Erythroblast (primary cell): ENCODE results near the gene SUSD6.

ENCODE experiments used
- GATA1 ChIP-seq: IDR thresholded peaks from 2 replicates; pipeline ENCODE4 v1.6.1; 2011; ENCODE audit warnings: low read depth, mild to moderate bottlenecking, control low read depth, low read length, moderate library complexity
- POLR2A ChIP-seq: IDR thresholded peaks from 2 replicates; pipeline ENCODE4 v1.6.1; 2011; ENCODE audit warnings: mild to moderate bottlenecking, low read length

DNA sequence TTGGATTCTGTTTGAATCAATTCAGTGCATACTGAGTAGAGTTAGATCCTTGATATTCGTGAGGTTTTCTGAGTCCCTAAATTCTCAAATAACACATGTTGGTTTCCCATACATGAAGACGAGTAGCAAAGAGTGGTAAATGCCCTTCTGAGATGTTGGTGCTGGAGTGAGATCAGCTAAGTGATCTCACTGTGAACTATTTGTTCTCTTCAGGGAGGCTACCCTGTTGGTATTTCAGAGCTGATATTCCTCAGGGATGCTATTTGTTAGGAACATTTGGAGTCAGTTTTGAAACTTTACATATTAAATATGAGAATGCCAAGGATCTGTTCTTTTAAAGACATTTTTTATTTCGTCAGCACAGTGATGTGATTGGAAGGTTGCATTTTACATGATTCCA, 54.7 kb downstream of the SUSD6 start:
- no peak for TF ChIP-seq POLR2A
- no peak for TF ChIP-seq GATA1
